Keratinocyte (primary cell): ENCODE results near the gene ATG10. TPM values are rescaled to one million over a fixed set of nuclear protein-coding genes. Genes with fewer than 3 reads are reported as not detected.

Experiments used
- DNase-seq: peaks from one replicate; pipeline ENCODE4 v3.0.0-alpha.2; 2011; ENCODE audit warnings: low read depth, missing footprints, low spot score
- FAIRE-seq: peaks from 2 replicates; lab custom pipeline; 2011; peaks lifted over from hg19 to GRCh38; lab: Jason Lieb, UNC
- H2AFZ ChIP-seq: 2 replicates; pipeline ENCODE4 v1.6.0; 2012; ENCODE audit warnings: low read length, control low read depth, inconsistent platforms; ENCODE audit not compliant: control insufficient read depth
- H3K27ac ChIP-seq: 2 replicates; pipeline ENCODE4 v1.5.1; 2011; ENCODE audit warnings: low read length; ENCODE audit not compliant: control insufficient read depth, insufficient read depth
- H3K27me3 ChIP-seq: 3 replicates; pipeline ENCODE4 v1.6.0; 2011; ENCODE audit warnings: low read length; ENCODE audit not compliant: control insufficient read depth, insufficient read depth; ENCODE audit errors: extremely low read depth
- H3K36me3 ChIP-seq, 2 experiments: 2 replicates in 1 of 2; 3 replicates in 1 of 2; pipeline ENCODE4 v1.5.1; 2011; ENCODE audit warnings: low read length in 2 of 2, mild to moderate bottlenecking in 1 of 2; ENCODE audit not compliant: control insufficient read depth in 2 of 2, insufficient read depth in 2 of 2; ENCODE audit errors: extremely low read depth in 1 of 2
- H3K4me1 ChIP-seq: 3 replicates; pipeline ENCODE4 v1.5.1; 2011; ENCODE audit warnings: low read length; ENCODE audit not compliant: control insufficient read depth, insufficient read depth; ENCODE audit errors: extremely low read depth
- H3K4me2 ChIP-seq: 3 replicates; pipeline ENCODE4 v1.6.0; 2011; ENCODE audit warnings: low read depth, low read length; ENCODE audit not compliant: control insufficient read depth, insufficient read depth; ENCODE audit errors: extremely low read depth
- H3K4me3 ChIP-seq, 3 experiments: fragments of 200-600 bp in 1 of 3; sonication (generic) in 1 of 3; 2 replicates in 2 of 3; 3 replicates in 1 of 3; pipeline ENCODE4 v1.5.1; 2011 to 2016; ENCODE audit warnings: low read length in 3 of 3, mild to moderate bottlenecking in 3 of 3, control low read depth in 2 of 3, inconsistent platforms in 1 of 3, low read depth in 1 of 3, mixed read lengths in 1 of 3, mixed run types in 1 of 3, moderate library complexity in 1 of 3; ENCODE audit not compliant: control insufficient read depth in 2 of 3, insufficient read depth in 2 of 3; ENCODE audit errors: extremely low read depth in 1 of 3
- H3K79me2 ChIP-seq: 2 replicates; pipeline ENCODE4 v1.6.0; 2012; ENCODE audit warnings: low read length; ENCODE audit not compliant: control insufficient read depth, insufficient read depth
- H3K9ac ChIP-seq: 3 replicates; pipeline ENCODE4 v1.6.0; 2011; ENCODE audit warnings: low read length; ENCODE audit not compliant: control insufficient read depth, insufficient read depth; ENCODE audit errors: extremely low read depth
- H3K9me1 ChIP-seq: 3 replicates; pipeline ENCODE4 v1.6.0; 2011; ENCODE audit warnings: low read length; ENCODE audit not compliant: control insufficient read depth, insufficient read depth; ENCODE audit errors: extremely low read depth
- H3K9me3 ChIP-seq: 2 replicates; pipeline ENCODE4 v1.5.1; 2012; ENCODE audit warnings: low read depth, low read length; ENCODE audit not compliant: control insufficient read depth
- H4K20me1 ChIP-seq: 3 replicates; pipeline ENCODE4 v1.6.0; 2011; ENCODE audit warnings: low read length; ENCODE audit not compliant: control insufficient read depth, insufficient read depth; ENCODE audit errors: extremely low read depth
- CTCF ChIP-seq, 3 experiments: IDR thresholded peaks in 1 of 3; conservative IDR thresholded peaks in 1 of 3; optimal IDR thresholded peaks in 1 of 3; 2 replicates in 2 of 3; 3 replicates in 1 of 3; pipeline versions ENCODE3 to v1.5.1; 2011; ENCODE audit warnings: low read length in 3 of 3, mild to moderate bottlenecking in 3 of 3, moderate library complexity in 2 of 3, control low read depth in 1 of 3, inconsistent platforms in 1 of 3; ENCODE audit not compliant: insufficient read depth in 2 of 3; ENCODE audit errors: extremely low read depth in 1 of 3
- EZH2 ChIP-seq: IDR thresholded peaks from one replicate; pipeline ENCODE4 v1.6.1; 2012; ENCODE audit warnings: inconsistent platforms, mild to moderate bottlenecking, low read length, moderate library complexity
- dilution Hi-C: fragments of 300-500 bp; cut with MboI; formaldehyde crosslinking; loops from one replicate; pipeline ENCODE4 v1.7.0; 2020; ENCODE audit warnings: low sequenced_read_pairs; ENCODE audit not compliant: extremely low pct_ligation_motif_present
- polyA plus RNA-seq, 5 experiments: library from polyadenylated mRNA; depleted of rRNA in 3 of 5; stranded (reverse) in 3 of 5; stranded (forward) in 1 of 5; unstranded in 1 of 5; fragments of >200 nt; gene quantifications; 1 replicate in 1 of 5; 2 replicates in 3 of 5; 3 replicates in 1 of 5; pipeline versions ENCODE4 v1.2.1 to v1.2.3, GENCODE V29; 2011 to 2012; ENCODE audit warnings: missing spikeins in 2 of 5, low read depth in 1 of 5, low replicate concordance in 1 of 5

Gene ATG10
- polyA plus RNA-seq, 1 donor (not counting 4 experiments of a cell fraction or from before 2014, with no cell fraction given) = 5.4 TPM

DNA sequence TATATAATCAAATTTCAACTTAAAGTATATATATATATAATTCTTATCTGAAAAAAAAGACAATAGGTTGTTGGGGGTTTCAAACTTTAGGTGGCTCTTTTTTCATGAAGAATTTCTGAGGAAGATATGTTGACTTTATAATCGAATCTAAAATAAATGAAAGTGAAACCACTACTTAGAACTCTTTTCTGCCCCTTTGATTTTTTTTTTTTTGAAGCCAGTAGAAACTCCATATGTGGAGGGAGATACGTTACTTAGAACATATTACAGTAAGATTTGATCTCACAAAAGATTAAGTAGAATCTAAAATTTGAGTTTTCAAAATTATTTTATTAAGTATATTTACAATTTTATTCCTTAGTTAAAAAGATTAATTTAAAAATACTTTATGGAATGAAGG is 96.9 kb downstream of the ATG10 start:
- FAIRE-seq (no peak), DNase-seq (no peak)
- no peaks in the 10 kb centered on the region for H3K36me3 ChIP-seq
- H3K27me3 ChIP-seq = no peaks in the 10 kb centered on the region
- no peaks in the 10 kb centered on the region for H3K9me3 ChIP-seq
- no peak for TF ChIP-seq EZH2
- no peak for TF ChIP-seq CTCF (optimal IDR thresholded peaks at IDR 0.05 in 1 of 3, IDR thresholded peaks at IDR 0.05 in 1 of 3, conservative IDR thresholded peaks at IDR 0.05 in 1 of 3; ENCODE audit: extremely low read depth in 1 of 3, insufficient read depth in 2 of 3, low read length in 3 of 3)
- no peak overlapping the region for H3K4me3 ChIP-seq
- no peak overlapping the region for H3K27ac ChIP-seq
- H3K9me1 ChIP-seq = no peaks in the 10 kb centered on the region
- H4K20me1 ChIP-seq = no peaks in the 10 kb centered on the region
- no peak overlapping the region for H2AFZ ChIP-seq
- no peaks in the 10 kb centered on the region for H3K4me1 ChIP-seq
- no peak overlapping the region for H3K4me2 ChIP-seq
- H3K79me2 ChIP-seq = no peaks in the 10 kb centered on the region
- no peak overlapping the region for H3K9ac ChIP-seq
- dilution Hi-C loops = no loop called here

GRCh38 chr5:82072138-82072537 is 100.3 kb downstream of the ATG10 start:
- no peaks in the 10 kb centered on the region for H3K79me2 ChIP-seq
- dilution Hi-C loops = no loop called here
- H4K20me1 ChIP-seq = no peaks in the 10 kb centered on the region
- H2AFZ ChIP-seq = no peak overlapping the region
- H3K36me3 ChIP-seq = no peaks in the 10 kb centered on the region
- no peak overlapping the region for H3K27ac ChIP-seq
- FAIRE-seq = no peak
- H3K9me1 ChIP-seq = no peaks in the 10 kb centered on the region
- H3K4me2 ChIP-seq = no peak overlapping the region
- H3K4me3 ChIP-seq = no peak overlapping the region
- TF ChIP-seq CTCF (optimal IDR thresholded peaks at IDR 0.05 in 1 of 3, IDR thresholded peaks at IDR 0.05 in 1 of 3, conservative IDR thresholded peaks at IDR 0.05 in 1 of 3; ENCODE audit: extremely low read depth in 1 of 3, insufficient read depth in 2 of 3, low read length in 3 of 3) = no peak
- TF ChIP-seq EZH2 = no peak
- no peaks in the 10 kb centered on the region for H3K27me3 ChIP-seq
- H3K9ac ChIP-seq = no peak overlapping the region
- DNase-seq = no peak
- H3K4me1 ChIP-seq = no peaks in the 10 kb centered on the region
- H3K9me3 ChIP-seq = no peaks in the 10 kb centered on the region
